Aorta (tissue), 5 donors: ENCODE data around the gene CISTR. TPM values are rescaled to one million over a fixed set of nuclear protein-coding genes. Genes with fewer than 3 reads are reported as not detected.

Experiments used
- ATAC-seq: fragments of 200-7000 bp; cut with Tn5 transposase; one replicate; pipeline ENCODE4 v1.9.1; 2022; ENCODE audit warnings: moderate library complexity; ENCODE audit not compliant: low FRiP score
- DNase-seq, 2 donors: peaks; one replicate each; pipeline ENCODE4 v3.0.0-alpha.2; 2020
- H3K27ac ChIP-seq, 2 donors: one replicate each; pipeline ENCODE4 v1.5.1; 2013; ENCODE audit warnings: low read length in 2 of 2, mild to moderate bottlenecking in 2 of 2, moderate library complexity in 2 of 2, control low read depth in 1 of 2, inconsistent platforms in 1 of 2, low read depth in 1 of 2
- H3K27me3 ChIP-seq, 2 donors: one replicate each; pipeline ENCODE4 v1.6.1; 2013; ENCODE audit warnings: control low read depth in 1 of 2, low read length in 1 of 2, mild to moderate bottlenecking in 1 of 2, moderate library complexity in 1 of 2; ENCODE audit not compliant: insufficient read depth in 2 of 2, control insufficient read depth in 1 of 2
- H3K36me3 ChIP-seq, 2 donors: one replicate each; pipeline ENCODE4 v1.6.1; 2013; ENCODE audit warnings: control low read depth in 1 of 2, low read length in 1 of 2, mild to moderate bottlenecking in 1 of 2; ENCODE audit not compliant: insufficient read depth in 2 of 2, control insufficient read depth in 1 of 2
- H3K4me1 ChIP-seq, 2 donors: one replicate each; pipeline ENCODE4 v1.6.1; 2013; ENCODE audit warnings: low read length in 2 of 2, control low read depth in 1 of 2, mild to moderate bottlenecking in 1 of 2, moderate library complexity in 1 of 2; ENCODE audit not compliant: insufficient read depth in 2 of 2, control insufficient read depth in 1 of 2
- H3K4me3 ChIP-seq, 2 donors: one replicate each; pipeline ENCODE4 v1.5.1; 2013; ENCODE audit warnings: low read length in 2 of 2, control low read depth in 1 of 2, mild to moderate bottlenecking in 1 of 2
- H3K9me3 ChIP-seq: one replicate; pipeline ENCODE4 v1.6.1; 2013; ENCODE audit warnings: mild to moderate bottlenecking, low read length; ENCODE audit not compliant: control insufficient read depth
- WGBS, 2 donors: extraction: QIAGEN DNeasy Blood & Tissue Kit; methylation state at CpG; one replicate each; pipeline ENCODE4 v1.1.7; 2013; 5-methylcytosine and 5-hydroxymethylcytosine counted together
- intact Hi-C, 2 donors: fragments of 100-400 bp; cut with DNase I; formaldehyde crosslinking; loops; one replicate each; pipeline versions ENCODE4 v1.14.2 to v1.15.0; 2022
- polyA plus RNA-seq, 2 donors: library from polyadenylated mRNA; stranded (reverse); fragments of 200-250 nt; gene quantifications; one replicate each; pipeline ENCODE4 v1.2.3, GENCODE V29; 2013
- total RNA-seq, 2 donors: library from RNA; stranded (reverse); fragmentation: NEBNext Ultra II Directional; extraction: Animal tissue kit (Norgen Biotek cat#: 25700); gene quantifications; one replicate each; pipeline ENCODE4 v1.2.1, GENCODE V29; 2021
- donor health status: healthy with polysubstance abuse.
- donor health status: Bipolar disorder and iron deficiency.
- donor health status: DM: no; HTN: no; CAD: no.
- donor health status: DM: no; HTN: no; CAD: no.
- donor health status: DM: yes; HTN: yes; CAD: no.

CISTR gene
- total and polyA plus RNA-seq, 4 donors, result not detected

GRCh38 chr12:53743266-53744129, 8.3 kb downstream of the CISTR start:
- WGBS, 2 donors, result 21 to 22% methylated on average over 15 to 16 of the region's 16 CpGs

GRCh38 chr12:53740130-53740491, 11.7 kb downstream of the CISTR start:
- no peaks in the 10 kb centered on the region for H3K9me3 ChIP-seq
- DNase-seq, result no peak
- H3K27me3 ChIP-seq, result no peaks in the 10 kb centered on the region
- H3K36me3 ChIP-seq, result no peaks in the 10 kb centered on the region
- intact Hi-C loops, result loop anchor here in 1 of 2 donors (5.0 kb wide), 1 partner anchor 198 kb away; no protein-coding TSS in a partner anchor
- H3K4me1 ChIP-seq, result no peaks in the 10 kb centered on the region
- peak overlapping the region in 1 of 2 donors; percentile 32 for H3K4me3 ChIP-seq
- no peak for ATAC-seq
- no peak overlapping the region for H3K27ac ChIP-seq
- 70 to 74% methylated on average over 3 of the region's 3 CpGs for WGBS, 2 donors

More at GRCh38 chr12:53743266-53744129, 8.3 kb downstream of the CISTR start:
- Histone ChIP-seq H3K4me1 (no peaks in the 10 kb centered on the region), H3K36me3 (no peaks in the 10 kb centered on the region), H3K27ac (no peak overlapping the region), H3K27me3 (no peaks in the 10 kb centered on the region), H3K4me3 (no peak overlapping the region), H3K9me3 (no peaks in the 10 kb centered on the region)
- intact Hi-C loops, result loop anchor here in 1 of 2 donors (1.0 to 5.0 kb wide), 2 partner anchors 42 to 201 kb away; no protein-coding TSS in a partner anchor
- ATAC-seq (peak; percentile 74), DNase-seq (no peak)

GRCh38 chr12:53739214-53740129, 12.3 kb downstream of the CISTR start:
- Histone ChIP-seq H3K4me1 (no peaks in the 10 kb centered on the region), H3K9me3 (no peaks in the 10 kb centered on the region), H3K27me3 (no peaks in the 10 kb centered on the region), H3K4me3 (peak overlapping the region in 1 of 2 donors; percentile 32), H3K27ac (no peak overlapping the region), H3K36me3 (no peaks in the 10 kb centered on the region)
- DNase-seq (no peak), ATAC-seq (no peak)
- 12 to 13% methylated on average over 42 to 50 of the region's 50 CpGs for WGBS, 2 donors
- intact Hi-C loops, result loop anchor here in 1 of 2 donors (5.0 kb wide), 1 partner anchor 197 kb away; no protein-coding TSS in a partner anchor

DNA sequence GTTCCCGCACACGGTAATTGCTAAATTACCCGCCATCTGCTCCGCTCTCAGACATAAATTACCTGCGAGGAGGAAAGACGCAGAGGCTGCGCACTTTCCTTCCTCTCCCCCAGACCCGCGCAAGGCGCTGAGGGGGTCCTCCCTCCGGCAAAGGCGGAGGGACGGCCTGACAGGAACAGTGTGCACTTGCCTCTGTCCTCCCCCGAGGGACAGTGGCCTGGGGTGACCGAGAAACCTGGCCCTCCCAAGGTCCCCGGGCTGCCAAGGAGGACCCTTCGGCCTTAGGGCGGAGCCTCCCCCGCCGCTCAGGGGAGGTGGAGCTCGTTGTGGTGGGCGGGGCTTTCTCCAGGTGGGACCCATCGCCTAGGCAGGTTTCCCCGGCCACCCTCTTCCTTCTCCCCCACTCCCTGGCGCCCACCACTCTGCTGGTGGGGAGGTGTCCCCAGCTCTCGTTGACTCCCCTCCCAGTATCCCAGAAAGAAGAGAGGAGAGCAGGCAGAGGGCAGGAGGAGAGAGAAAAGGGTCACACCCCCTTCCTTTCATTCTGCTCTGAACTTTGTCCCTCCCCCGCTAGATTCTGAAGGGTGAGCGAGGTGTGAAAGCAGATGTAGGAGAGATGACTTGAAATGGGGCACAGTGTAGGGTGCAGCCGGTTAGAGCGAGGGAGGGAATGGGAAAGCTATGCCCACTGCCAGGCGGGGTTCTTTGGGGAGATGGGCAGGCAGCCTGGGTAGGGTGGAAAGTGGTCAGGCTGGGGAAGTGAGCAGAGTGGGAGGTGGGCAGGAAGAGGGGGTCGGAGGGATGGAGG, 13.2 kb downstream of the CISTR start:
- WGBS, 2 donors, result 69% methylated on average over 30 to 32 of the region's 32 CpGs
- no peak overlapping the region for H3K4me3 ChIP-seq
- no peaks in the 10 kb centered on the region for H3K36me3 ChIP-seq
- DNase-seq (no peak), ATAC-seq (no peak)
- no peaks in the 10 kb centered on the region for H3K27me3 ChIP-seq
- intact Hi-C loops, result no loop called here
- H3K4me1 ChIP-seq, result no peaks in the 10 kb centered on the region
- no peak overlapping the region for H3K27ac ChIP-seq
- H3K9me3 ChIP-seq, result no peaks in the 10 kb centered on the region

GRCh38 chr12:53737951-53738405, 13.8 kb downstream of the CISTR start:
- H3K4me3 ChIP-seq, result no peak overlapping the region
- no peaks in the 10 kb centered on the region for H3K27me3 ChIP-seq
- intact Hi-C loops, result no loop called here
- no peaks in the 10 kb centered on the region for H3K36me3 ChIP-seq
- ATAC-seq (no peak), DNase-seq (no peak)
- H3K27ac ChIP-seq, result no peak overlapping the region
- no peaks in the 10 kb centered on the region for H3K4me1 ChIP-seq
- WGBS, 2 donors, result 86 to 87% methylated on average over 14 of the region's 14 CpGs
- no peaks in the 10 kb centered on the region for H3K9me3 ChIP-seq

- Histone ChIP-seq H3K27ac (no peak overlapping the region), H3K4me3 (no peak overlapping the region), H3K36me3 (no peaks in the 10 kb centered on the region), H3K4me1 (no peaks in the 10 kb centered on the region), H3K9me3 (no peaks in the 10 kb centered on the region), H3K27me3 (no peaks in the 10 kb centered on the region)
- intact Hi-C loops, result no loop called here
- DNase-seq (no peak), ATAC-seq (no peak)
- WGBS, 2 donors, result 94 to 97% methylated on average over 14 of the region's 14 CpGs
Measured at GRCh38 chr12:53737093-53737808, 14.5 kb downstream of the CISTR start.

DNA sequence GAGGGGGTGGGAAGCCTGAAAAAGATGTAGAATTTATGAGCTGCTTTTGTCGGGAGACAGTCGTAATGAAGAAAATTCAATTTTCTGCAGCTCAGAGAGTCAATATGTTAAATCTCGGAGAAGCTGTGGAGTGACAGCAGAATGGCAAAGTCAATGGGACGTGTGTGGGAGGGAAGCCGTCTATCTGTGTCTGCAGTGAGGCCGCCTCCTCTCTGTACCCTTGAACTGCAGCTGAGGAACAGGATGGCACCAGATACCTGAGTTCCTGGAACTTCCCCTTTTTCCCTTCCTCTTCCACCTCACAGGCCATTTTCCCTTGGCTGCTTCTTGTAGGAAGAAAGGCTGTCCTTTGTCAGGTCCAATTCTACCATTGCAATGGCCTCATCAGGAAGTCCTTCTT, 15.2 kb downstream of the CISTR start:
- DNase-seq (no peak), ATAC-seq (no peak)
- Histone ChIP-seq H3K4me1 (no peaks in the 10 kb centered on the region), H3K36me3 (no peaks in the 10 kb centered on the region), H3K9me3 (no peaks in the 10 kb centered on the region), H3K27ac (no peak overlapping the region), H3K27me3 (no peaks in the 10 kb centered on the region), H3K4me3 (no peak overlapping the region)
- intact Hi-C loops, result no loop called here
- 93 to 95% methylated on average over 6 of the region's 6 CpGs for WGBS, 2 donors
